Smooth muscle cell of the umbilical artery (primary cell): ENCODE data around the gene DHX32. TPM values are rescaled to one million over a fixed set of nuclear protein-coding genes. Genes with fewer than 3 reads are reported as not detected.

ENCODE experiments used
- total RNA-seq: library from RNA; depleted of rRNA; stranded (reverse); fragments of >200 nt; gene quantifications from 2 replicates; pipeline ENCODE4 v1.2.3, GENCODE V29; 2014

DHX32 gene
- 42.0 and 58.2 TPM in 2 replicates for total RNA-seq

DNA sequence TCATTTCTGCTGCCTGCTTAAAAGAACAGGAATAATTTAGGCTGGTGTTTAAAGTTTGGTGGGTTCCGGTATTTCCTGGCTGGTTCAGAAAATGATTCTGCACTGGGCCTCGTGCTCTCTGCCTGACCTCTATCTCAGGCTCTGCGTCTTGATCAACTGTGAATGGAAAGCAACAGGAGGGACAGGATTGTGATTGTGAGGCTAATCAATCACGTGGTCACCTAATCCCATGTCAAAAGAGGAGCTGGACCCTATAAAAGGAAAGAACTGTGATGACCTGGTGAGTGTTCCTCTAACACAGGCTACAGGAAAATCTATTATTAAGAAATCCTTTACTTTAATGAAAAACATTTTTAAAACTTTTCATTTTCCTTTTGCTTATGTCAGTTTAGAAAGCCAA, at the start of gene DHX32:
DHX32 (minus strand) TSS at position 101 of the 400 bp plus-strand sequence. CDS start 468 bp downstream, outside the sequence.

DNA sequence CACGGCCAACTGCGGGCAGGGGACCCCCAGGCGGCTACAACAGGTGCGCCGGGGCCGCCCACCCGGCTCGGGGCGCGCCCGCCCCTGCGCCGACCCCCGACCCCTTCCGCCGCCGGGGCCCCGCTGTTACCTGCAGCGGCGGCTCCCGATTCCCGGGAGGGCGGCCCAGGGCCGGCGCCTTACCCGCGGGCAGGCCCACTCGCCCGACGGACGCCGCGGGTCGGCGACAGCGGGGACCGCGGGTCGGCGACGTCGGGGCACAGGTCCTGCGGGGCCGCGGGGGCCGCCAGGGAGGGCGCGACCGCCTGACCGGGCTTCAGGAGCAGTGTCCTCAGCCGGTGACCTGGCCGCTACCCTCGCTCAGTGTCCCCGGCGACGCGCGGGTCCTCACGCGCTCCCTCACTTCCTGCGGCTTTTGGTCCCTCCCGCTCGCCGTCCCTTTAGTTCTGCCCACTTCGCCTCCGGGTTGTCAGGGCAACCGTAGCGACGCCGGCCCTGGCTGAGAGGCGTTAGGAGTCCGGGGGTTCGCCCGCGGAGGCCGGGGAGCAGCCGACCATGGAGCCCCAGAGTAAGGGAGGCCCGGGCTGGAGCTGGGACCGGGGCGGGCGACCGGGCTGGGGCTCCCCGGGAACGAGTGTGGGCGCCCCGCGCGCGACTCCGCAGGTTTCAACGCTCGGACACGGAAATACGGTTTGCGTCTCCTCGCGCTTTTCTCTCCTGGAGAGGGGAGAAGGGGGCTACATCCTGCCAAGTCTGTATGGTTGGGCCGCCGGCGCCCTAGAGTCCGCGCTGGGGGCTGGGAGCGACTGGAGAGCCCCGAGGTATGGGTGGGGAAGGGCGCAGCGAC, 15.2 kb upstream of the DHX32 start, which contains the start of gene FANK1:
FANK1 (plus strand) TSS at position 477 of the 847 bp plus-strand sequence; CDS start at position 556, 79 bp downstream.

DNA sequence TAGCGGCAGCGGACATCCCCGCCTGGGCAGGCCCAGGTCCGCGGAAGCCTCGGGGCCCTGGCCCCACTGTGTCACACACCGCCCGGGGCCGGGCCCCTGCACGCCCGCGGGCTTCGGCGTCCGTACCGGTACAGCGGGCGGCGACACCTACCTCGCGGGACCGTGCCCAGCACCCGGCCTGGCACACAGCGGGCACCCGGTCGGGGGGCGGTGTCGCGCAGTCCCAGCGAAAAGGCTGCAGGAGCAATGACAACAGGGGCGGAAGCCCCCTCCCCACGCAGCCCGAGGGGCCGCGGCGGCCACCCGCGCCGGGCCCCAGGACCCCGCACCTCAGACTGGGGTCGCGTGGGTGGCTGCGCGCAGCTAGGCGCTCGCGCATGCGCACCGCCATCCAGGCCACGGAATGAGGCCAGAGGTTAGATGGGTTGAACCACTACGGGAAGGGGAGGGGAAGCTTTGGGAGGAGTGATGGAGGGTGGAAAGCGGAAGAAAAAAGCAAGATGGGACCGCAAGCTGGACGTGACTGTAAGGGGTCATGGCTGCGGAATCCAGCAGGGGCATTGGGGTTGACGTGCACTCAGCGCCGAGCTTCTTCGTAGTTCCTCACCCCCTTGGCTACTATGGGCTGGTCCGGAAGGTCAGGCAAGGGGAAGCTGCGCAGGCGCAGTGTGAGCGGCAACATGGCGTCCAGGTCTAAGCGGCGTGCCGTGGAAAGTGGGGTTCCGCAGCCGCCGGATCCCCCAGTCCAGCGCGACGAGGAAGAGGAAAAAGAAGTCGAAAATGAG, 58.0 kb downstream of the DHX32 start, which contains the start of the genes BCCIP and UROS:
BCCIP (plus strand) TSS at position 669 of the 785 bp plus-strand sequence; CDS start at position 681, 12 bp downstream.
UROS (minus strand) TSS at position 381 of the 785 bp plus-strand sequence. CDS start 6,759 bp downstream, outside the sequence.

Other genes with a start within 250 kb of the DHX32 start
- gene TEX36, start 198.1 kb downstream of the DHX32 start, total RNA-seq: not detected in 2 replicates
- gene EDRF1, start 161.6 kb downstream of the DHX32 start, total RNA-seq: 24.6 and 29.9 TPM in 2 replicates
- under 0.01 TPM in 1 of 2 replicates, not detected in the other for gene MMP21, start 105.5 kb downstream of the DHX32 start, total RNA-seq
- gene UROS, start 58.0 kb downstream of the DHX32 start, total RNA-seq: 53.6 and 73.3 TPM in 2 replicates
- 39.8 and 61.4 TPM in 2 replicates for gene BCCIP, start 57.7 kb downstream of the DHX32 start, total RNA-seq
- gene FANK1, start 15.3 kb upstream of the DHX32 start, total RNA-seq: 4.5 and 4.6 TPM in 2 replicates